T-helper 22 cell (primary cell): Measurements from ENCODE around the gene TERT.

Experiments used
- DNase-seq: peaks from one replicate; pipeline ENCODE4 v3.0.0-alpha.2; 2020; ENCODE audit warnings: low read depth

The TERT gene

DNA sequence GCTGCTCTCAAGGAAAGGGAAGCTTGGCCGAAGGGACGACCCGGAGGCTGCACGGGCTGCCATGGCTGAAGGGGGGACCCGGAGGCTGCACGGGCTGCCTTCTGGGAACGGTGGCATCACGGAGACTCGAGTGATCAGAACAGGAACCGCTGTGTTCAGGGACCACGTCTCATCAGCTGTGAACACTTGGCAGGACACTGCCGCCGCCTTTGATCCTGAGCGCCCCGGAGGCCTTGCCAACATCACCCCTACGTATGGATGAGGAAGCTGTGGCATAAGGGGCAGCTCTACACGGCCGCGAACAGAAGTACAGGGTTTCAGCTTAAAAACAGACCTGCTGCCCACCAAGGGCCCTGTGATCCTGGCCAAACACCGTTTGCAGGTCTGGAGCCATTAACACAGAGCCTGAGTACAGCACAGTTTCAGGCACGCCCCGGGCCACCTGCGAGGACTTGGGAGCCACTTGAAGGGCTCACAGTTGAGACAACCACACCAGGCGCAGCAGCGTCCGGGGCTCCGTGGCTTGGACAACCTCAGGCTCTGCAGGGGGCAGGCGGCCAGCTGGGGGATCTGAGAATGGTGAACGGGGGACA is 23.9 kb upstream of the TERT start:
- DNase-seq, result no peak

DNA sequence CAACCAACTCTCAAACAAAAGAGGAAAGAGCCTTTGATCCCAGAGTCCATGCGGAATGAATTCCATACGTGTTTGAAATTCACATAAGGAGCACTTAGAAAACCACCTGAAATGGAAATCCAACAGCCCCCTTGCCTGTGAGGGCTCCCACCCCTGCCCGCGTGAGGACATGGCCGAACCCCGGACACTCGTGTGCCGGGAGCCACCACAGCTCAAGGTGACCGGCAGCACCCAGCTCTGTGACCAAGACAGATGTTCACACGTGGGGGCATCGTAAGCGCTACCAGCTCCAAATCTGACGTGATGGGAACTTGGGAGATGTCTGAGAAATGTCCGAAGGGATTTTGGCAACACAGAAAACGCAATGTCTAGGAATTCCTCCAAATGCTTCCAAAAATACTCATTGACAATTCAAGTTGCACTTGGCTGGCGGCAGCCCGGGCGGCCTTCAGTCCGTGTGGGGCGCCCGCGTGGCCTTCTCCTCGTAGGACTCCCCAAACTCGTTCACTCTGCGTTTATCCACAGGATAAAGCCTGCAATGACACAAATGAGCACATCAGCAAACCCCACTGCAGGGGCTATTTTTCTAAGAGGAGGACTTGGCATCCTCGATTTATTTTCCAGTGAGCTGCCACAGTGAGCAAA is 23.2 kb upstream of the TERT start:
- DNase-seq, result no peak

DNA sequence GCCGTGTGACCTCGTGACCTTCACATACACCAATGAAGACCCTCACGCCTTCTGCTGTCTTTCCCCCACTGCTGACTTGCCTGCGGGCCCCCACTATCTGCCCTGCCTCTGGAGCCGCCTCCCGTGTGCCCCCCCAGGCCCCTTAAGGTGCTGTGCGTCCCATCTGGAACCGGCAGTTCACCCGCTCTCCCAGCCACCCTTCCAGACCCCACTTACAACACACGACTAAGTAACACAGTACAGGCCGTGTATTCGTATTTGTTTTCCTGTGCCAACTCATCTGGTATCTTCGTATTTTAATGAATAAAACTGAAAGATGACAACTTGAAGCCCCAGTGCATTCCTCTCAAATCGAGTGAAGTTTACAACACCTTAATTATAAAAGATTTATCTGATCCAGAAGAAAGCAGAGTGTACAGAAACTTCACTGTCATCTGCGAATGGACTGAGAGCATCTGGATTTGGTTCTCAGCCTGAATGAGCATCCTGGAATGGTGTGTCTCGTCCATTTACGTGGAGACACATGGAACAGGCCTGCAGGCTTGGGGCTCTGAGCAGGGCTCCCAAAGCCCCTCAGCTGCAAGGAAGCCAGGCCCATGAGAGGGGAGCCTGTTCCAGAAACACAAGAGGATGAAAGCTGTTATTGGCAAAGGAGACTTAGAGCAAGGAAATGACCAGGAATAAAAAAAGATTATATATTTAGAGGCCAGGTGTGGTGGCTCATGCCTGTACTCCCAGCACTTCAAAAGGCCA is 21.9 kb upstream of the TERT start:
- no peak for DNase-seq

DNA sequence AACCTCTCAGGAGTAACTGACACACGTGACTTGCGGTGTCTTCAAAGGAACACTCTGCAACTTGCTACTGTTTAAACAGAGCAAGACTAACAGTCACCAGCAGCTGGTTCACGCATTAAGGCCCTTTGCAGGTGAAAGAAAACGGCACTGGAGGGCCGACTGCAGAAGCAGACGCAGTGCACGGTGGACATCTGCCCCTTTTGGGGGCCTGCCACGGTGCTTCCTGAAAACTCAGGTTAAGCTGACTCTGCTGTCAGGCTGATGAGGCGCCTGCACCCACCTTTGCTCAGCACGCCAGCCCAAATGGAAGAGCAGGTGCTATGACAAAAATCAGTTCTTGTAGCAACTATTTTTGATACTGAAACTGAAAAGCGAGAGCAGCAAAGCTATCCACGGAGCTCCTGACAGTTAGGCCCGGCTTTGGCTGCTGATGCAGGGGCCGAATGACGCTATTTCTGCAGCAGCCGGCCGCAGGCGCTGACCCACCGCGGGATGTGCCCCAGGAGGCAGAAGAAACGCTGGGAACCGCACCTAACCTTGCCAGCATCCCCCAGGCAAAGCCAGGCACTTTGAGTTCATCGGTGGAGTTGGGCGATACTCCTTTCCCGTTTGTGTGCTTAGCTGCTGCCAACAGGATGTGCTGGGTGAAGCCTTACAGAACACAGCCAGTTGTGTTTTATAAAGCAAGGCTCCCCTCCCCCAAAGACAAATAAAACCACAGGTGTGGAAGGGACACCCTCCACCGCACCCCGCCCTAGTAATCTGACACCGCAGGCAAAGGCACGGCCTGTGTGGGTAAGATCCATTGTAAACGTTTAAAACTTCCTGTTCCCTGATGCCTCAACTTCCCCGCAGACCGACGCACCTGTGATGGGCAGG is 21.1 kb upstream of the TERT start:
- peak; percentile 50 for DNase-seq

GRCh38 chr5:1315018-1315708 is 20.3 kb upstream of the TERT start:
- no peak for DNase-seq

GRCh38 chr5:1314564-1314982 is 19.7 kb upstream of the TERT start:
- DNase-seq, result no peak

GRCh38 chr5:1312993-1313833 is 18.3 kb upstream of the TERT start:
- DNase-seq, result peak; percentile 43

DNA sequence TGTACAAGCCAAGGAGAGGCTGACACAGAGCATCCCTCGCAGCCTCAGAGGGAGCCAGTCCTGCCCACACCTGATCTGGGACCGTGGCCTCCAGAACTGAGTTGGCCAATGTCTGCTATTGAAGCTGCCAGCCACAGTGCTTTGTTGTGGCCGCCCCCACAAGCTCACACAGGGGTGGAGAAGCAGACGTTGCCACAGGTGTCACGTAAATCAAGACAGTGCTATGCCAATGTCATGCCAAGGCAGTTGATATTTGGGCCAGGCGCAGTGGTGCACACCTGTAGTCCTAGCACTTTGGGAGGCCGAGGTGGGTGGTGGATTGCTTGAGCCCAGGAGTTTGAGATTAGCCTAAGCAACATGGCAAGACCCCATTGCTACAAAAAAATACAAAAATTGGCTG is 17.3 kb upstream of the TERT start:
- DNase-seq, result peak; percentile 38

GRCh38 chr5:1311439-1312055 is 16.7 kb upstream of the TERT start:
- no peak for DNase-seq

DNA sequence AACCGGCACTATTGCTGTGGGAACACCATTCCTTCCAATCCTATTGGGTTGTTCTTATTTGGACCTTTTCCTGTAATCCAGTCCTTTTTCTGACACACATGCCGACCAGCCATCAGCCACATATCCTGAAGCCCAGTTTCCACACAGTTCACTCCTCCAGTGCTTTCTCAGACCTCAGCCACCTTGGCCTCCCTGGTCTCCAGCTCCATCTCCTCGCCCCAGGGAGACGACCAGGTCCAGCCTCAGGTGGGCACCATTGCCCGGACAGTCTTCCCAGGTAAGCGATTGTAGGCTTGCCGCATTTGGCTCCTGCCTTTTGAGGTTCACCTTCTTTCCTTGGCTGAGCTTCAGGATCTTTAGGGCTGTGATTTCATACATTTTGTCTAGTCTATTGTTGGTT is 15.2 kb upstream of the TERT start:
- DNase-seq, result no peak

GRCh38 chr5:1304033-1304432 is 9.2 kb upstream of the TERT start:
- no peak for DNase-seq

DNA sequence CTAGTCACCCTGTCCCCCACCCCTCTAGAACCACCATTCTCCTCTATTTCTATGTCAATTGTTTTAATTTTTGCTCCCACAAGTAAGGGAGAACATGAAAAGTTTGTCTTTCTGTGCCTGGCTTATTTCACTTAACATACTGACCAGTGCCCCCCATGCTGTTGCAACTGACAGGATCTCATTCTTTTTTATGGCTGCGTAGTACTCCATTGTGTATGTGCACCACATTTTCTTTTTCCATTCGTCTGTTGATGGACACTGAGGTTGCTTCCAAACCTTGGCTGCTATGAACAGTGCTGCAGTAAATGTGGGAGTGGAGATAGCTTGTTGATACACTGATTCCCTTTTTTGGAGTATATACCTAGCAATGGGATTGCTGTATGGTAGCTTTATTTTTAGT is 7.4 kb upstream of the TERT start:
- DNase-seq, result no peak

- no peak for DNase-seq
Observed at GRCh38 chr5:1300581-1301083, 5.8 kb upstream of the TERT start.

GRCh38 chr5:1299961-1300360 is 5.1 kb upstream of the TERT start:
- no peak for DNase-seq

DNA sequence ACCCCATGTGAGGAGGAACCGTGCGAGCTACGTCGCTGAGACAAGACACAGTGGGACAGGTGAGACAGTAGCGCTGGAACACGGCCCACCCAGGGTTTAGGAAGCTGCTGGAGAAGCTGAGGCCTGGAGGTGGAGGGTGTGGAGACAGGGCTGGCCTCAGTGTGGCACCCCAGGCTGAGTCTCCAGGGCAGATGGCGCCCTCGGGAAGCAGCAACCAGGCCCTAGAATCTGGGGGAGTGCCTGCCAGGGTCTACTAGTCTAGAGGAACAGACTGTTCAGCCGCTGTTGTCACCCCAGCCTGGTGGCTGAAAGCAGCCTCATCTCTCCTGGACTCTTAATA is 4.6 kb upstream of the TERT start:
- no peak for DNase-seq

- DNase-seq, result no peak
Observed at GRCh38 chr5:1298723-1299510, 4.0 kb upstream of the TERT start.

DNA sequence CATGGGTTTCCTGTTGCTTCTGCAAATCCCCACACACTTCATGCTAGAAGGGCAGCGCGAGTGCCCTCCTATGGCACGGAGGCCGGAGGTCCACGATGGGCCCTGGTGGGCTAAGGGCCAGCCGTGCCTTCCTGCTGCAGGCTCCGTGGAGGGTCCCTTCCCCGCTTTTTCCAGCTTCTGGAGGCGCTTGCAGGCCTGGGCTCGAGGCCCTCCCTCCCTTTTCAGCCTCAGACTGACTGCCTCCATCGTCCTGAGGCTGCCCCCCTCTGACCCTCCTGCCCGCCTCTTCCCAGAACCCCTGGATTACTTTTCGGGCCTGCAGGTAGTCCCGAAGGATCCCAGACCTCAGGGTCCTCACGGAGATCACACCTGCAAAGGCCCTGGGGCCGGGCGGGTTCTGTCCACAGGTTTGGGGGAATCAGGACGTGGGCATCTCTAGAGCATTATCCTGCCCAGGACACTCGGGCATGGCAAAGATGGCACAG is 3.2 kb upstream of the TERT start:
- no peak for DNase-seq

- no peak for DNase-seq
Observed at GRCh38 chr5:1297243-1297642, 2.4 kb upstream of the TERT start.

- no peak for DNase-seq
Observed at GRCh38 chr5:1295650-1296037, 776 bp upstream of the TERT start.
